HS-5 (cell line): ENCODE data around the gene EHMT1.

Source experiments
- DNase-seq: peaks from one replicate; pipeline ENCODE4 v3.0.0-alpha.2; 2012; ENCODE audit warnings: low read depth

The EHMT1 gene

GRCh38 chr9:137618105-137619067 is at the start of gene EHMT1:
Gene EHMT1 (plus strand): TSS chr9:137619005. CDS start chr9:137619029, 24 bp downstream.
- DNase-seq: peak; percentile 39

- no peak for DNase-seq
Observed at GRCh38 chr9:137569609-137570203, 49.1 kb upstream of the EHMT1 start.

GRCh38 chr9:137570566-137570965 is 48.2 kb upstream of the EHMT1 start:
- no peak for DNase-seq

GRCh38 chr9:137574192-137574591 is 44.6 kb upstream of the EHMT1 start:
- DNase-seq: no peak

- no peak for DNase-seq
Observed at GRCh38 chr9:137575364-137575715, 43.5 kb upstream of the EHMT1 start.

GRCh38 chr9:137575716-137576411 is 42.9 kb upstream of the EHMT1 start:
- DNase-seq: no peak

GRCh38 chr9:137578518-137579258 is 40.1 kb upstream of the EHMT1 start, which contains the start of gene DPH7:
Gene DPH7 (minus strand): TSS chr9:137578925. CDS start chr9:137578777, 148 bp downstream.
- peak; percentile 53 for DNase-seq

- no peak for DNase-seq
Observed at GRCh38 chr9:137579259-137579604, 39.6 kb upstream of the EHMT1 start.

- no peak for DNase-seq
Observed at GRCh38 chr9:137580209-137580953, 38.4 kb upstream of the EHMT1 start.

GRCh38 chr9:137580954-137581322 is 37.9 kb upstream of the EHMT1 start:
- DNase-seq: no peak

GRCh38 chr9:137581361-137582285 is 37.2 kb upstream of the EHMT1 start:
- no peak for DNase-seq

- no peak for DNase-seq
Observed at GRCh38 chr9:137582286-137582860, 36.4 kb upstream of the EHMT1 start.

- no peak for DNase-seq
Observed at GRCh38 chr9:137583347-137583746, 35.5 kb upstream of the EHMT1 start.

GRCh38 chr9:137583957-137584356 is 34.8 kb upstream of the EHMT1 start:
- no peak for DNase-seq

GRCh38 chr9:137586854-137587253 is 32.0 kb upstream of the EHMT1 start:
- DNase-seq: no peak

GRCh38 chr9:137588311-137588710 is 30.5 kb upstream of the EHMT1 start:
- DNase-seq: no peak

GRCh38 chr9:137588891-137589290 is 29.9 kb upstream of the EHMT1 start:
- DNase-seq: no peak

- DNase-seq: no peak
Observed at GRCh38 chr9:137589441-137590122, 29.2 kb upstream of the EHMT1 start.

- DNase-seq: no peak
Observed at GRCh38 chr9:137590123-137590468, 28.7 kb upstream of the EHMT1 start.
